Naive thymus-derived CD8-positive, alpha-beta T cell (primary cell): ENCODE measurements around the gene TTC9. TPM values are rescaled to one million over a fixed set of nuclear protein-coding genes. Genes with fewer than 3 reads are reported as not detected.

Source experiments
- ATAC-seq, 2 donors: fragments of 150-1000 bp; cut with Tn5 transposase in 1 of 2; sonication (Bioruptor Pico), chemical (Tn5 transposase) in 1 of 2; 1 replicate in 1 of 2; 2 replicates in 1 of 2; pipeline ENCODE4 v1.10.0; 2021; ENCODE audit warnings: mild to moderate bottlenecking in 2 of 2, moderate library complexity in 2 of 2
- POLR2A ChIA-PET: fragments of 350-600 bp; sonication (Branson Sonifier 250); formaldehyde crosslinking; loops from one replicate; lab custom pipeline; 2021; ENCODE audit warnings: antibody characterized with exemption; lab: Charles Lee
- DNase-seq, 10 donors: peaks; one replicate each; pipeline versions ENCODE4 v3.0.0 to v3.0.0-alpha.2; 2020 to 2022
- H3K27ac Mint-ChIP-seq, 10 donors: one replicate each; pipeline ENCODE4 v1.8.0; 2020 to 2022; ENCODE audit warnings: mild to moderate bottlenecking in 10 of 10, mixed read lengths in 10 of 10, moderate library complexity in 4 of 10, inconsistent platforms in 1 of 10
- H3K27me3 Mint-ChIP-seq, 5 donors: one replicate each; pipeline ENCODE4 v1.8.0; 2021 to 2022; ENCODE audit warnings: mixed read lengths in 5 of 5
- H3K36me3 Mint-ChIP-seq, 3 donors: one replicate each; pipeline ENCODE4 v1.8.0; 2020 to 2022; ENCODE audit warnings: mixed read lengths in 3 of 3, mild to moderate bottlenecking in 2 of 3, inconsistent platforms in 1 of 3
- H3K4me1 Mint-ChIP-seq, 4 donors: one replicate each; pipeline ENCODE4 v1.8.0; 2021 to 2022; ENCODE audit warnings: mixed read lengths in 4 of 4
- H3K4me3 Mint-ChIP-seq, 10 donors: one replicate each; pipeline ENCODE4 v1.8.0; 2020 to 2022; ENCODE audit warnings: mild to moderate bottlenecking in 10 of 10, mixed read lengths in 10 of 10, moderate library complexity in 6 of 10, inconsistent platforms in 1 of 10
- H3K9me3 Mint-ChIP-seq, 9 donors: one replicate each; pipeline ENCODE4 v1.8.0; 2020 to 2022; ENCODE audit warnings: mixed read lengths in 9 of 9, mild to moderate bottlenecking in 3 of 9, inconsistent platforms in 1 of 9, moderate library complexity in 1 of 9
- polyA plus RNA-seq, 3 donors: library from polyadenylated mRNA; unstranded; fragments of 300-500 nt; fragmentation: Illumina TruSeq; gene quantifications; one replicate each; pipeline ENCODE4 v1.2.3, GENCODE V29; 2021
- total RNA-seq, 8 experiments: library from RNA in 2 of 8; stranded (reverse) in 2 of 8; gene quantifications; one replicate each; pipeline ENCODE4 v1.2.3 and lab custom pipeline; 2021 to 2026

The TTC9 gene
- total RNA-seq, result 10 to 100 TPM; 25.2 to 26.5 TPM
- polyA plus RNA-seq, result 10 to 100 TPM; 10.2 to 22.0 (median 10.6) TPM
- 10.3 to 70.7 (median 38.0) reads per million in 6 experiments for total RNA-seq (lab: John Stamatoyannopoulos, UW)

DNA sequence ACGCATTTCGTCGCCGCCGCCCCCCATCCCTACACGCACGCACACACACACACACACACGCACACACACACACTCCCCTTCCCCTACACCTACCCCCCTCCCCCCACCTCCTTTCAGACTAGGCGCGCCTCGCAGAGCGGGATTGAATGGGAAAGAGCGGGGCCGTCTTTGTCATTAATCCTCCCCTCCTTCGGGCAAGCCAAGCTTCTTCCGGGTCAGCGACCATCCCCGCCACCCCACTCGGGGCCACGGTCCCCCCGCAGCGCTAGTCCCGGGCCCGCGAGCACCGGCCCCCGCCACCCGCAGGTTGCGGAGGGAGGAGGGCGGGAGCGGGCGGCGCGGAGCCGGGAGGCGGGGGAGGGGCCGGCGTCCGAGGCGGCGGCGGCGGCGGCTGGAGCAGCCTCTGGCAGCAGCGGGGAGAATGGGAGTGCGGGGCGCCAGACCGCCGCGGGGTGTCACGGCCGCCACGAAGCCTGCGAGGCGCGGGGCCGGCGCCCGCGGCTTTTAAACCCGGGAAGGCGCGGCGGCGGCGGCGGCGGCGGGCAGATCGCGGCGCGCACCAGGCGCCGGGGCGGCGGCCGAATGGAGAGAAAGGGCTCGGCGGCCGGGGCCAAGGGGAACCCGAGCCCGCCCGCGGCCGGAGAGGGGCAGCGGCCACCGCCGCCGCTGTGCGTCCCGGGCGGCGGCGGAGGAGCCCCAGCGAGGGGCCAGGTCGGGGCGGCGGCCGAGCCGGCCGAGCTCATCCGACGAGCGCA is at the start of gene TTC9:
TTC9 (plus strand) TSS at position 369 of the 755 bp plus-strand sequence; CDS start at position 583, 214 bp downstream.
- Mint-ChIP-seq H3K36me3 (peaks cover 0 to 9% (median 4%) of the 10 kb centered on the region in 3 donors), H3K9me3 (no peaks in the 10 kb centered on the region), H3K4me1 (peaks cover 27 to 69% (median 58%) of the 10 kb centered on the region in 4 donors), H3K27ac (peak within 1 kb of the TSS; percentile 91 to 99 (median 98)), H3K4me3 (peak within 1 kb of the TSS; percentile 97 to 99 (median 98)), H3K27me3 (peaks cover 0 to 3% (median 0%) of the 10 kb centered on the region in 5 donors)
- ATAC-seq (peak; percentile 6 to 27), DNase-seq (peak in 4 of 10 donors; percentile 25 to 51 (median 41))
- POLR2A ChIA-PET, result interaction anchor here (0.7 to 9.8 kb wide), 19 partner anchors 9 to 1672 kb away, joined by 3 to 416 read pairs (median 5); partner anchors contain the start of genes COX16, MAP3K9, MED6 and PCNX1

DNA sequence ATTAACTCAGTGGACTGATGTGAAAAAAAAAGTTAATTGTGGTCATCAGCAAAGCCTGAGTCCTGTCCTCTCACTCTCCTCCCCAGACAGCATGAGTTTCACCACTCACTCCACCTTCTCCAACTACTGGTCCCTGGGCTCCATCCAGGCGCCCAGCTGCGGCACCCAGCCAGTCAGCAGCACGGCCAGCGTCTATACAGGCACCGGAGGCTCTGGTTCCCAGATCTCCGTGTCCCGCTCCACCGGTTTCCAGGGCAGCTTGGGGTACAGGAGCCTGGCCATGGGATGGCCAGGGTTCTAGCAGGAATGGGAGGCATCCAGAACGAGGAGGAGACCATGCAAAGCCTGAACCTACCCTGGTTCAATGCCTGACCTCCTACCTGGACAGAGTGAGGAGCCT is 47.3 kb upstream of the TTC9 start:
- peaks cover 0 to 75% (median 21%) of the 10 kb centered on the region in 3 donors for H3K36me3 Mint-ChIP-seq
- DNase-seq (no peak), ATAC-seq (no peak)
- no peaks in the 10 kb centered on the region for H3K27me3 Mint-ChIP-seq
- POLR2A ChIA-PET, result no interaction called here
- H3K9me3 Mint-ChIP-seq, result no peaks in the 10 kb centered on the region
- H3K27ac Mint-ChIP-seq, result peak overlapping the region in 1 of 10 donors; percentile 55
- no peak overlapping the region for H3K4me3 Mint-ChIP-seq
- peaks cover 14 to 32% (median 18%) of the 10 kb centered on the region in 4 donors for H3K4me1 Mint-ChIP-seq

DNA sequence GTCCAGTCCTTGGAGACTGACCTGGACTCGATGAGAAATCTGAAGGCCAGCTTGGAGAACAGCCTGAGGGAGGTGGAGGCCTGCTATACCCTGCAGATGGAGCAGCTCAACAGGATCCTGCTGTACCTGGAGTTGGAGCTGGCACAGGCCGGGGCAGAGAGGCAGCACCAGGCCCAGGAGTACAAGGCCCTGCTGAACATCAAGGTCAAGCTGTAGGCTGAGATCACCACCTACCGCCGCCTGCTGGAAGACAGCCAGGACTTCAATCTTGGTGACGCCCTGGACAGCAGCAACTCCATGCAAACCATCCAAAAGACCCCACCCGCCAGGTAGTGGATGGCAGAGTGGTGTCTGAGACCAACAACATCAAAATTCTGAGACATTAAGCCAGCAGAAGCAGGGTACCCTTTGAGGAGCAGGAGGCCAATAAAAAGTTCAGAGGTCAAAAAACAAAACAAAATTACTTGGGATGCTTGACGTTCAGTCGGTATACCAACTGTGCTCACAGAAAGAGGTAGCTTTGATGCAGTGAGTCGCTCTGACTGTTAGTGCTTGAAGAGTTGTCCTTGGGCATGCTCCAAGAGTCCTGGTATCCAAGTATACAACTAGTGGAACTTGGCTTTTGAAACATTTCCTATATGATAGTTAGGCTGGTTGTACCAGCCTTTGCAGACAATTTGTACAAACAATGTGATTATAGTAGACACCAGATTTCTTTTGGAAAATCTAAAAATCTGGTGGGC is 46.1 kb upstream of the TTC9 start:
- no peak for DNase-seq
- Mint-ChIP-seq H3K27me3 (no peaks in the 10 kb centered on the region), H3K4me3 (no peak overlapping the region), H3K27ac (no peak overlapping the region), H3K9me3 (no peaks in the 10 kb centered on the region), H3K4me1 (peaks cover 19 to 42% (median 29%) of the 10 kb centered on the region in 4 donors), H3K36me3 (peaks cover 0 to 65% (median 18%) of the 10 kb centered on the region in 3 donors)
- ATAC-seq, result no peak
- POLR2A ChIA-PET, result no interaction called here

DNA sequence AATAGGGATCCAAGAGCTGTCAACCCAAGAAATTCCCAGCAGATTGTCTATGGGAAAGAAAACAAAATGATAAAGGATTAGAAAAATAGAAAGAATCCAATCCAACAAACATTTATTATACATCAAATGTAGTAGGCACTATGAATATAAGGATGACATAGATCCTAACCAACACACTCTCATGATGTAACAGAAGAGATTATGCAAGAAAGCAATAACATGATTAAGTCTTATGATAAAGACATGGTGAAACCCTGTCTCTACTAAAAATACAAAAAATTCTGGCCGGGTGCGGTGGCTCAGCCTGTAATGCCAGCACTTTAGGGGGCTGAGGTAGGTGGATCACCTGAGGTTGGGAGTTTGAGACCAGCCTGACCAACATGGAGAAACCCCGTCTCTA is 44.0 kb upstream of the TTC9 start:
- DNase-seq (no peak), ATAC-seq (no peak)
- H3K4me1 Mint-ChIP-seq, result peaks cover 18 to 41% (median 34%) of the 10 kb centered on the region in 4 donors
- H3K36me3 Mint-ChIP-seq, result peaks cover 0 to 44% (median 8%) of the 10 kb centered on the region in 3 donors
- no peaks in the 10 kb centered on the region for H3K9me3 Mint-ChIP-seq
- H3K4me3 Mint-ChIP-seq, result peak overlapping the region in 3 of 10 donors; percentile 7 to 28 (median 8)
- POLR2A ChIA-PET, result no interaction called here
- H3K27me3 Mint-ChIP-seq, result no peaks in the 10 kb centered on the region
- peak overlapping the region in 2 of 10 donors; percentile 22 to 61 for H3K27ac Mint-ChIP-seq

DNA sequence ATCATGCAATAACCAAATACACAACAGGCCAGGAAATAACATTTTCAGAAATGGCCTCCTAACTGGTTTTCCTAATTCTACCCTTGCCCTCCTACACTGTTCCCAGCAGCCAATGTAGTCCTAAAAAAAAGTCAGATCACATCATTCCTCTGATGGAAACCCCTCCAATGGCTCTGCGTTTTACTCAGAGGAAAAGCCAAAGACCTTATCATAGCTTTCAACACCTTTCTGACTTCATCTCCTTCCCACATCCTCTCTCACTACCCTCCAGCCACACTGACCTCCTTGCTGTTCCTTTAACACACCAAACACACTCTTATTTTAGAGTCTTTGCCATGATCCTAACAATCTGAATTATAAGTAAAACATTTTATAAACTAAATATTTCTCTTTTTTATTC is 42.4 kb upstream of the TTC9 start:
- no peak for DNase-seq
- Mint-ChIP-seq H3K27ac (peak overlapping the region in 9 of 10 donors; percentile 17 to 96 (median 67)), H3K4me1 (peaks cover 18 to 41% (median 33%) of the 10 kb centered on the region in 4 donors), H3K36me3 (peaks cover 0 to 31% (median 3%) of the 10 kb centered on the region in 3 donors), H3K27me3 (no peaks in the 10 kb centered on the region), H3K4me3 (peak overlapping the region; percentile 44 to 100 (median 84)), H3K9me3 (no peaks in the 10 kb centered on the region)
- POLR2A ChIA-PET, result interaction anchor here (0.6 to 1.3 kb wide), 3 partner anchors 47 to 242 kb away, joined by 3 to 5 read pairs (median 3); partner anchors contain the start of gene MAP3K9
- no peak for ATAC-seq

DNA sequence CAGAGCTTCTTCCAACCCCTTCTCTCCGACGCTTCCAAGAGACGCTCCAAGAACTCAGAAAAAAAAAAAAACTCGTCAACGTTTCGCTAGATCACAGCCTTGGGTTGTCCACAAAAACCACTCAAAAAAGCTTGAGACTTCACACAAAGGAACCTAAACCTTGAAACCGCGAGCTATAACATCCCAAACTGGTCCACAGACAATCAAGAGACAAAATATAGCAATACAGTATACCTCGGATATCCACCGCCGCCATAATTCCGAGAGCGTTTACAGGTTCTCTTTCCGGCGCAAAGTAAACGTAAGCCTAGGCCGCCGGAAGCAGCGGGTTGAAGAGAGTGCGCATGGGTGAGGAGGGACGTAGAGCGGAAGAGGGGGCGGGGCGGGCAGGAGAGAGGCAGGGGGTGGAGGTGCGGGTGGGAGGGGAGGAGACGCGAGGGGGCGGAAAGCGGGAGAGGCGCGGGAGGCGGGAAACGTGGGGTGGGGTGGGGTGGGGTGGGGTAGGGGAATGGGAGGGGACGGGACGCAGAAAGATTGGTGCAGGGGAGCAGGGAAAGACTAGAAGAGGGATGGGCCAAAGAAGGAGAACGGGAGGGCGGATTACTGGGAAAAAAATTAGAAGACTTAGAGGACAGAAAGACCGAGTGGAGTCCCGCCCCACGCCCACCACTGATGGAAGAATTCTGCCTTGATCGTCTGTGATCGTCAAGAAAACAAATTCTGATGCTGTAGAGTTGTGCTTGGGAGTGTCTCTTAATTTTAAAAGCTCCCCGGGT is 41.1 kb upstream of the TTC9 start, which contains the start of gene MED6:
MED6 (minus strand) TSS at position 274 of the 776 bp plus-strand sequence; CDS start at position 256, 18 bp downstream.
- peak within 1 kb of the TSS; percentile 96 to 99 (median 99) for H3K27ac Mint-ChIP-seq
- POLR2A ChIA-PET, result interaction anchor here (0.6 to 2.3 kb wide), 13 partner anchors 32 to 796 kb away, joined by 3 to 13 read pairs (median 3); partner anchors contain the start of genes MAP3K9 and TTC9
- H3K9me3 Mint-ChIP-seq, result no peaks in the 10 kb centered on the region
- peak within 1 kb of the TSS; percentile 98 to 100 (median 99) for H3K4me3 Mint-ChIP-seq
- peaks cover 0 to 3% (median 0%) of the 10 kb centered on the region in 5 donors for H3K27me3 Mint-ChIP-seq
- DNase-seq, result peak; percentile 81 to 96 (median 90)
- peaks cover 15 to 35% (median 28%) of the 10 kb centered on the region in 4 donors for H3K4me1 Mint-ChIP-seq
- H3K36me3 Mint-ChIP-seq, result peaks cover 0 to 19% (median 0%) of the 10 kb centered on the region in 3 donors
- ATAC-seq, result peak; percentile 97 to 98

DNA sequence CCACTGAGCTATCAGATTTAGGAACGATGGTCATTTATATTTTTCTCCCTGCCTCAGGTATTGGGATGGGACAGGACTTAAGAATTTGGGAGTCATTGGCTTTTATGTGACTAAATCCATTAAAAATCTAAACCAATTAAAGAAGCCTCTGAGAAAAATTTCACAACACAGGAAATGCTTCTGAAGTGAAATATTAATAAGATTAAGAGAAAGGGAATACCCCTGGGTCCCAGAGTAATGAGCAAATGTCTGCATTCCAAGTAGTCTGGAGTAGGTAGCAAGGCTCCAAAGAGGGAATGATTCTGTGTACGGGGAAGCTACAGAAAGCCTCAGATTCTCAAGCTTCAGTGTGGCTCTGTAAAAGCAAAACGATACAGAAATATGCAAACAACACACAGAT is 40.6 kb upstream of the TTC9 start:
- peaks cover 0 to 5% (median 0%) of the 10 kb centered on the region in 5 donors for H3K27me3 Mint-ChIP-seq
- peak overlapping the region; percentile 81 to 100 (median 88) for H3K4me3 Mint-ChIP-seq
- H3K4me1 Mint-ChIP-seq, result peaks cover 15 to 35% (median 28%) of the 10 kb centered on the region in 4 donors
- POLR2A ChIA-PET, result interaction anchor here (0.6 to 2.3 kb wide), 5 partner anchors 40 to 797 kb away, joined by 3 to 13 read pairs (median 5); partner anchors contain the start of genes MAP3K9 and TTC9
- peaks cover 0 to 13% (median 0%) of the 10 kb centered on the region in 3 donors for H3K36me3 Mint-ChIP-seq
- peak overlapping the region in 6 of 10 donors; percentile 75 to 99 (median 84) for H3K27ac Mint-ChIP-seq
- no peak for ATAC-seq
- DNase-seq, result no peak
- no peaks in the 10 kb centered on the region for H3K9me3 Mint-ChIP-seq

DNA sequence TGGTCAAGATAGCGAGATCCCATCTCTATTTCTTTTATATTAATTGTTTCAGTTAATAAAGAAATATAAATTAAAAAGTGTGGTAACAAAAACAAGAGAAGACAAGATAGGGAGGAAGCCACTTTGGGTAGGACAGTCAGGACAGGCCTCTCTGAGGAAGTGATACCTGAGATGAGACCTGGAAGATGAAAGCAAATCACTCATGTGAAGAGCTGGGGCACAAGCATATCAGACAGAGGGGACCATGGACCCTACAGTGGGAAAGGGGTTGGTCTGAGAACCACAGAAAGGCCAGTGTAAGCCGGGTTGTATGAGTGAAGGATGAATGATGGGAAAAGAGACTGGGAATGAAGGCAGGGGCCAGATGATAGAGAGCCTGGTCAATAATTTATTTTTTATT is 39.5 kb upstream of the TTC9 start:
- Mint-ChIP-seq H3K27me3 (peaks cover 0 to 13% (median 0%) of the 10 kb centered on the region in 5 donors), H3K27ac (peak overlapping the region in 1 of 10 donors; percentile 23), H3K4me1 (peaks cover 15 to 35% (median 27%) of the 10 kb centered on the region in 4 donors), H3K4me3 (no peak overlapping the region), H3K36me3 (peaks cover 0 to 5% (median 0%) of the 10 kb centered on the region in 3 donors), H3K9me3 (no peaks in the 10 kb centered on the region)
- POLR2A ChIA-PET, result interaction anchor here (0.6 to 1.6 kb wide), 4 partner anchors 41 to 887 kb away, joined by 3 to 5 read pairs (median 3); partner anchors contain the start of gene MAP3K9
- DNase-seq (no peak), ATAC-seq (no peak)

DNA sequence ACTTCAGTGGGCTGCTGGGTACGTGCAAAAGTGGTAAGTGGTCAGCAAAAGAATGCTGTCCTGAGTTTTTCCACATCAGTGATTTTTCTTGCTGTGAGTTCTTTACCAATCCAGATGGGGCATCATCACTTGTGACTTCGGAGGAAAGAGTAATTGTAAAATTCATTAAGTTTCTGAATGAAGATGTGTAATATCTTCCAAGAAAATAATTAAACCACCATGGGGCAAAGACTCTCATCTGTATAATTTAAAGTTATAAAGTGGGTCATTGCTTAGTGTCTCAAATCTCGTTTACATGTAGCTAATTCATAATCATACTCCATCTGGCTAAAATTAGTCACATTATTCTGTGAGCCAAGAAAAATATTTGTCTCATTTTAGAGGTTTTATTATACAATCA is 30.5 kb upstream of the TTC9 start:
- ATAC-seq (no peak), DNase-seq (no peak)
- Mint-ChIP-seq H3K36me3 (peaks cover 0 to 5% (median 0%) of the 10 kb centered on the region in 3 donors), H3K27me3 (peaks cover 0 to 10% (median 0%) of the 10 kb centered on the region in 5 donors), H3K9me3 (no peaks in the 10 kb centered on the region), H3K4me1 (no peaks in the 10 kb centered on the region), H3K27ac (no peak overlapping the region), H3K4me3 (no peak overlapping the region)
- POLR2A ChIA-PET, result no interaction called here

DNA sequence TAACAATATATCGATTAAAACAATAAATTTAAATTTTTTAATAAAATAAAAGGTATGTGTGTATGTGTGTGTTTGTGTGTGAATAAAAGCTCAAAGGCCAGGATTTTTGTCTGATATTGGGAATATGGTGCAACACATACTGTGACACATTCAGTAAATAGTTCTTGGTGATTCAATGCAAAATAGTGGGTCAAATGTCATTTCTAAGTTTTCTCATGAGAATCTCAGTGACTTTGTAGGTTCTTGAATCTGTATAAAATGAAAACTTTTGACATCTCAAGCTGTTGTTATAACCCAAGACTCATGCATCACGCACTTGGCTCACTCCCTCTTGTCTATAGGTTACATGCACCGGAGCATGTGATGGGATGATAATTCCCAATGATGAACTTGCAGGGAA is 25.1 kb upstream of the TTC9 start:
- peaks cover 0 to 2% (median 0%) of the 10 kb centered on the region in 4 donors for H3K4me1 Mint-ChIP-seq
- no peaks in the 10 kb centered on the region for H3K9me3 Mint-ChIP-seq
- H3K27me3 Mint-ChIP-seq, result peaks cover 0 to 3% (median 0%) of the 10 kb centered on the region in 5 donors
- no peak overlapping the region for H3K4me3 Mint-ChIP-seq
- POLR2A ChIA-PET, result interaction anchor here (0.5 kb wide), 1 partner anchor 34 kb away, joined by 3 read pairs; no protein-coding TSS in a partner anchor
- ATAC-seq (no peak), DNase-seq (no peak)
- H3K27ac Mint-ChIP-seq, result no peak overlapping the region
- H3K36me3 Mint-ChIP-seq, result no peaks in the 10 kb centered on the region

DNA sequence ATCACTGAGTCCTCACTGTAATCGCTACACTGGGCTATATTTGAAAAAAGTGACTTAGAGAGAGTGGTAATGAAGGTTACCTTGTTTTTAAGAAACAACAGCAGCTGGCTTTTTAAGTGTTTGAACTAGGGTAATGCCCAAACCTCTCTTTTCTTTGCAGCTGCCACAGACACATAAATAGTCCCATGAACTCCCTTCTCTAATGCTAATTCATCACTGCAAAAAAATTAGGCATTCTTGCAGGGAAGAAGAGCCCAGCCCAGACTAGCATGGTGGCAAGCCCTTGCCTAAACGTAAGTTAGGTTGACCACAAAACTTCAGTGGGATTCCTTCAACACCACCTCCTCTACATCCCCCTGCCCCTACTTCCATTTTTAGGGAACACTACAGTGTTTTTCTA is 23.4 kb upstream of the TTC9 start:
- Mint-ChIP-seq H3K36me3 (peaks cover 0 to 6% (median 1%) of the 10 kb centered on the region in 3 donors), H3K27ac (no peak overlapping the region), H3K4me1 (peaks cover 2 to 9% (median 4%) of the 10 kb centered on the region in 4 donors), H3K9me3 (peaks cover 0 to 6% (median 3%) of the 10 kb centered on the region in 9 donors), H3K4me3 (no peak overlapping the region), H3K27me3 (peaks cover 0 to 3% (median 0%) of the 10 kb centered on the region in 5 donors)
- no peak for DNase-seq
- no peak for ATAC-seq
- POLR2A ChIA-PET, result no interaction called here
